HG03039 (cell line): ENCODE data around the gene ZNF691.
"Not testable (repeated sequence)": the region's sequence is repeated elsewhere in the genome, so short reads cannot be mapped to it uniquely, and the experiment has no call there.

Source experiments
- ATAC-seq: cut with Tn5 transposase; IDR thresholded peaks from one replicate; pipeline ENCODE4 v1.9.1; 2021; ENCODE audit warnings: mild to moderate bottlenecking, moderate library complexity; ENCODE audit not compliant: unreplicated experiment

ZNF691 gene

GRCh38 chr1:42856554-42856953 lies 10.1 kb downstream of the ZNF691 start:
- ATAC-seq, result not testable (repeated sequence)

DNA sequence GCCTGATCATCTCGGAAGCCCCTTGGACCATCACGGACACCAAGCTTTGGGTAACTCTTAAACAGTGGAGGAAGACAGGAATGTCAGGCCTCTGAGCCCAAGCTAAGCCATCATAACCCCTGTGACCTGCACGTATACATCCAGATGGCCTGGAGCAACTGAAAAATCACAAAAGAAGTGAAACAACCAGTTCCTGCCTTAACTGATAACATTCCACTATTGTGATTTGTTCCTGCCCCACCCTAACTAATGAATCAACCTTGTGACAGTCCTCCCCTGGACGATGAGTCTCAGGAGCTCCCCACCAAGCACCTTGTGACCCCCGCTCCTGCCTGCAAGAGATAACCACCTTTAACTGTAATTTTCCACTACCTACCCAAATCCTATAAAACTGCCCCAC lies 13.0 kb downstream of the ZNF691 start:
- not testable (repeated sequence) for ATAC-seq

DNA sequence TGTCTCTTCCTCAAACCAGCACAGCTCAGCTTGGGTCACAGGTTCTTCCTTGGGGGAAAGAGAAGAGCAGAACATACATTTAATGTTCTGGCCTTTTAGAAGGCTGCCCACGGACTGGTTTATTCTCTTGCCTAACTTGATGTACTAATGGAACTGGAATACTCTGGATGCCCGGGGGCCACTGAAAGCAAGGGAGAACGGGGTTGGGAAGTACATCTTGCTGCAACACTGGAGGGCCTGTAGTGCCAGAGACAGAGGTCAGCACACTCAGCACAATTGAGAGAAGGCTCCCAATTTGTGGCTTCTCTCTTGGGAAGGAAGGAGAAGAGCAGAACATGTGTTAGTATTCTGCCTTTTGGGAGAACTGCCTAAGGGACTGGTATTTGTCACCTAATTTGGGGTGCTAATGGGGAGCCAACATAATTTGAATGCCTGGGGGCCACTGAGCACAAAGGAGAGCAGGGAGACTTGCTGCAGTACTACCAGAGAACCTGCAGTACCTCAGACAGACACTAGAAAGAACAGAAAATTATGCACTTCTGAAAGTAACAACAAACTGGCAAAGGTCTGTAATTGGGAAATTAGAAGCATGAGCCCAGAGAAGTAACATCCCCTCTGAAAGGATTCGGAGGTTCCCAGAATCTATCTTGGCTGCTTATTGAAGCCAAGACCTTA lies 14.1 kb downstream of the ZNF691 start:
- no peak for ATAC-seq

GRCh38 chr1:42861014-42861399 lies 14.6 kb downstream of the ZNF691 start:
- no peak for ATAC-seq

GRCh38 chr1:42866549-42866948 lies 20.1 kb downstream of the ZNF691 start:
- no peak for ATAC-seq

GRCh38 chr1:42868466-42868865 lies 22.1 kb downstream of the ZNF691 start:
- not testable (repeated sequence) for ATAC-seq

DNA sequence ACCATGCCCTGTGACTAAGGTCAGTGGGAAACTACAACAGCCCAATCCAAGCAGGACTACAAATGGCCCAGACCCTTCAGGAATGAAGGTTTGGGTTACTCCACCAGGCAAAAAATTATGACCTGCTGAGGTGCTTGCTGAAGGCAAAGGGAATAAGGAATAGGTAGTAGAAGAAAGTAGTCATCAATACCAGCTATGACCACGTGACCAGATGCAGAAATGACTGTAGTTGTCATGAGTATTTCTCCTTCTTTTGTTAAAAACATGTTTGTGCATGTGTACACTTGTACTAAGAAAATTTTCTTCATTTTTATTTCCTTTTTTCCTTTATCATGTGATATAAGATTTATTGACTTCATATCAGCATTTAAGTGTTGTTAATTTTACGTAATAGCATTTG lies 22.8 kb downstream of the ZNF691 start:
- ATAC-seq, result not testable (repeated sequence)

DNA sequence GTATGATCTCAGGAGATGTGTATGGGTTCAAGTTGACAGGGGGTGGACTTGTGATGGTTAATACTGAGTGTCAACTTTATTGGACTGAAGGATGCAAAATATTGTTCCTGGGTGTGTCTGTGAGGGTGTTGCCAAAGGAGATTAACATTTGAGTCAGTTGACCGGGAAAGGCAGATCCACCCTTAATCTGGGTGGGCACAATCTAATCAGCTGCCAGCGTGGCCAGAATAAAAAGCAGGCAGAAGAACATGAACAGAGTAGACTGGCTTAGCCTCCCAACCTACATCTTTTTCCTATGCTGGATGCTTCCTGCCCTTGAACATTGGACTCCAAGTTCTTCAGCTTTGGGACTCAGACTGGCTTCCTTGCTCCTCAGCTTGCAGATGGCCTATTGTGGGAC lies 23.3 kb downstream of the ZNF691 start:
- ATAC-seq, result not testable (repeated sequence)

GRCh38 chr1:42873108-42873507 lies 26.7 kb downstream of the ZNF691 start:
- not testable (repeated sequence) for ATAC-seq

- ATAC-seq, result no peak
These were observed 27.3 kb downstream of the ZNF691 start for GRCh38 chr1:42873670-42874069.

- ATAC-seq, result no peak
These were observed 29.6 kb downstream of the ZNF691 start for GRCh38 chr1:42876009-42876408.

DNA sequence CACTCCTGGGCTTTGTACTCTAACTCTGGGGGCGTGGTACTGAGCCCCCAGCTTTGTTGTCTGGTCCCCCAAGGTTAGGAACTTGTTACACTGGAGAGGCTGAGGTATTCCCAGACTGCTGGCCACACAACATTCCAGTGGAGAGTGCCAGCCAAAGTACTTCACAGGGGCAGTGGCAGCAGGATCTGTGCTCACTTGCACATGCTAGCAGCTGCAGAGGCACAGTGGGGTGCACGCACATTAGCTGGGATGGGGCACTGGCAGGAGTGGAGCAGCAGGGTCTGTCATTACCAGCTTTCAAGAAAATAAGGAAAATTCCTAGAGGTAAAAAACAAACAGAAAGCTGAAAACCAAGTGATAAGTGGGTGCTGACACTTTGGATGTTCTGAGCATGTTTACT lies 31.0 kb downstream of the ZNF691 start:
- ATAC-seq, result no peak

DNA sequence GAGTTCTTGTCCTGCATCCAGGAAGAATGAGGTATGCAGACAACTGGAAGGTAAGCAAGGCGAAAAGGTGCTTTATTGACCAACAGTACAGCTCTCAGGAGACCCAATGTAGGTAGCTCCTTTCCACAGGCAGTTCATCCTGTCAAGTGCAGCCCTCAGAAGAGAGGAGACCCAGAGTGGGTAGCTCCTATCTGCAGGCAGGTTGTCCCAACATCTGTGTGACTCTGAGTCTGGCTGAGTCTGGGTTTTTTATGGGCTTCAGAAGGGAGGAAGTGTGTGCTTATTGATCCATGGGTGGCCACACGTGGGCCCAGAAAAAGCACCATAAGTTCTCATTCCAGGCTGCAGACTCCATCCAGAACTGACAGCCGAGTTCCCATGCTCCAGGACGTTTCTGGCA lies 34.0 kb downstream of the ZNF691 start:
- ATAC-seq, result no peak

GRCh38 chr1:42886046-42886739 lies 39.8 kb downstream of the ZNF691 start:
- ATAC-seq, result no peak

- ATAC-seq, result no peak
These were observed 40.4 kb downstream of the ZNF691 start for GRCh38 chr1:42886800-42887199.

GRCh38 chr1:42887366-42887765 lies 41.0 kb downstream of the ZNF691 start:
- ATAC-seq, result no peak

DNA sequence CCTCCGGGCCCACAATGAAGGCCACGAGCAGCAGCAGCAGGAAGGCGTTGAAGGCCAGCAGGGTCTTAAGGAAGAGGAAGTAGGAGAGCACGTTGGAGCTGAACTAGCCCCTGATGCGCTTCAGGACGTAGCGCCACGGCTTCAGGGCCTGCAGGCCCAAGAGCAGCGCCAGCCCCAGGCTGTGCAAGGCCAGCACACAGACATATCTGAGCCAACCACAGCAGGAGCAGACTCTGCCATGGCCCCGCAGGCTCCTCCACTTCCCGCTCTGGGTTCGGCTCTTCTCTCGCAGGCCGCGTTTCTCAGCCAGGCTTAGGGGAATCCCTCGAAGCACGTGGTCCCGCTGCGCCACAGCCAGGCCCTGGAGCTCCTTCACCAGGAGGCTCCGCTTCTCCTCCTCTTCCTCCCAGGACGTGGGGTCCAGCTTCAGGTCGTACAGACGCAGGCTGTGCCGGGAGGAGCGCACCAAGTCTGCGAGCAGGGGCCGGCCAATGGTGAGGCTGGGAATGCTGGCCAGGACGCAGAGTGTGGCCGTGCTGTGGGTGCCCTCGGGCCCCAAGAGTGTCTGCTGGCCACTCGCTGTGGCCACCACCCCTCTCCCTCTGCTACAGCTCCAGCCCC lies 41.7 kb downstream of the ZNF691 start:
- ATAC-seq, result no peak

DNA sequence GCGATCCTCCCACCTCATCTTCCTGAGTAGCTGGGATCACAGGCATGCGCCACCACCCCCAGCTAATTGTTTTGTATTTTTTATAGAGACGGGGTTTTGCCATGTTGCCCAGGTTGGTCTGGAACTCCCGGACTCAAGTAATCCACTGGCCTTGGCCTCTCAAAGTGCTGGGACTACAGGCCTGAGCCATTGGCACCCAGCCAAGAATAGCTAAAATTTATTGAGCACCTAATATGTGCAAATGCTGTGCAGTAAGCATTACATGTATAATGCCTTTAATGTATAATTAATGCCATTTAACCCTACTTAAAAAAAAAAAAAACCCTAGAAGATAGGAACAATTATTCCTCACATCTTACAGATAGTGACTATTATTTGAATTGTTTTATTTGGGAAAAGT lies 42.9 kb downstream of the ZNF691 start:
- no peak for ATAC-seq

GRCh38 chr1:42891465-42892138 lies 45.2 kb downstream of the ZNF691 start:
- ATAC-seq, result no peak

- not testable (repeated sequence) for ATAC-seq
These were observed 53.5 kb downstream of the ZNF691 start for GRCh38 chr1:42899960-42900359.
